HG02678 (cell line): Measurements from ENCODE around the gene NME3.

Experiments used
- ATAC-seq: cut with Tn5 transposase; IDR thresholded peaks from one replicate; pipeline ENCODE4 v1.9.1; 2021; ENCODE audit warnings: mild to moderate bottlenecking, moderate library complexity; ENCODE audit not compliant: unreplicated experiment

Gene NME3

GRCh38 chr16:1781758-1782407, 10.5 kb upstream of the NME3 start:
- ATAC-seq = peak; percentile 2

GRCh38 chr16:1781254-1781653, 9.9 kb upstream of the NME3 start:
- ATAC-seq = no peak

DNA sequence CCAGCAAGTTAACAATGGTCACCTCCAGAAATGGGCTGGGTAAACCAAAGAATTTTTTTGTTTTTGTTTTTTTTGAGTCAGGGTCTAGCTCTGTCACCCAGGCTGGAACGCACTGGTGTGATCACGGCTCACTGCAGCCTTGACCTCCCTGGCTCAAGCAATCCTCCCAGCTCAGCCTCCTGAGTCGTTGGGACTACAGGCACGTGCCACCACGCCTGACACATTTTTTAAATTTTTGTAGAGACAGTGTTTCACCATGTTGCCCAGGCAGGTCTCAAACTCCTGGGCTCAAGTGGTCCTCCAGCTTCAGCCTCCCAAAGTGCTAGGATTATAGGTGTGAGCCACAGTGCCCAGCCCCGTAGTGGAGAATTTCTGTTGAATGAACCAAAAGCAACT, 9.3 kb upstream of the NME3 start:
- no peak for ATAC-seq

GRCh38 chr16:1779741-1780676, 8.7 kb upstream of the NME3 start:
- no peak for ATAC-seq

- ATAC-seq = no peak
These were observed 7.9 kb upstream of the NME3 start for GRCh38 chr16:1779234-1779701.

- ATAC-seq = no peak
These were observed 7.1 kb upstream of the NME3 start for GRCh38 chr16:1778200-1779179.

DNA sequence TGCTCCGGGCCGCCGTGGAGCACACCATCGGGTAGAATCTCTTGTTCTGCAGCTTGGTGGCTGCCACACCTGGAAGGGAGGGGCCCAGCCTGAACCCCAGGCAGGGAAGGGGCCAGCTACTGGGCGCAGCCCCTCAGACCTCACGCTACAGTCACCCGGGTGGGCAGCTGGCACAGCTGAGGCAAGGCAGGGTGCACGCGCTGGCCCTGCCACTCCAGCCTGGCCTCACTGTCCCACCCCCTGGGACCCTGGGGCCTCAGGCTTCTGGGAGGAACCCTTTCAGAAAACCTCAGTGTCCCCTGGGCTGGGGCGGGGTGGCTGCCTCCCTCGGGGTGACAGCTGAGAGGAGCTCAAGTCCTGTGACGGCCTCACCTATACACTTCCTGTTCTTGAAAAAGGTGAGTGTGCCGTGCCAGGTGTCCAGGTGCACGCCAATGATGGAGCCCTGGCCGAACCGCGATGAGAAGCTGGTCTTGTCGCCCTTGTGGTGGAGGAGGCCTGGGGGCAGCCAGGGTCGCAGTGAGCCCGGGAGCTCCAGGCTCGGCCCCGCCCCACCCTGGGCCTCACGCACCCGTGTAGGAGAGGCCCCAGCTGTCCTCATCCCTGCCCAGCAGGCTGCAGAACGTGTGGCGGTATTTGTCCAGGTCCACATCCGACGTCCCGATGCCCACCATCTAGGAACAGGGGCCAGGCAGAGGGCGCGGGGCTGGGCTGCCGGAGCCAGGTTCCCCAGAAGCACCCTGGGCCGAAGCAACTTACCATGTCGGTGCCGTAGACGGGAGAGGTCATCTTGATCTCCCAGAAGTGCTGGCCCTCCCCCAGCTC, 6.2 kb upstream of the NME3 start:
- no peak for ATAC-seq

DNA sequence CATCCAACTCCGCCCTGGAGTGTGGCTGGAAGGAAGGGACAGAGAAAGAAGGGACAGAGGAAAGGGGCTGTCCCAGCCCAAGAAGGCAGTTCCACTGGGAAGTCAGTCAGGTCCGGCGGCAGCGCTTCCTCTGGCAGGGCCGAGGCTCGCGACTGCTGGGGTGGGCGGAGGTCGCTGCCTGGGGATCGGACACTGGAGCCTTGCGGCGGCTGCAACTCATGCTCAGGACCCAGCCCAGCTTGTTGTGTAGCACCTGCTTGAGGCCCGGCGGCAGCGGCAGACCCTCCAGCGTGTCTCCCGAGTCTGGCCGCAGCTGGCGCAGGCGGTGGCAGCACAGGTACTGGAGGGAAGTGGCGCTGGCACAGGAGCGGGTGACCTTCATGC, 5.6 kb upstream of the NME3 start:
- no peak for ATAC-seq

DNA sequence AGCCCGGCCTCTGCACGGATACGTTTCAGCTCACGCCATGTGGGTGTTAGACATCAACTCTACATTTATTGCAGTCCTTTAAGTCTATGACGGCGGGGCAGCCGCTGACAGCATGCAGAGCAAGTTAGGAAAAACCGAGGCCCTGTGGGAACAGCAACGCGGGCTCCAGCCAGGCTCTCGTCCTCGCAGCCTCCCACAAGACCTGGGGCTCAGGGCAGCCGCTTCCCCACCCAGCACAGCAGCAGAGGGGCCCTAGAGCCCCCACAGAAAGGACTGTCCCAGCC, 5.3 kb upstream of the NME3 start:
- ATAC-seq = no peak

GRCh38 chr16:1775846-1776671, 4.7 kb upstream of the NME3 start:
- no peak for ATAC-seq

DNA sequence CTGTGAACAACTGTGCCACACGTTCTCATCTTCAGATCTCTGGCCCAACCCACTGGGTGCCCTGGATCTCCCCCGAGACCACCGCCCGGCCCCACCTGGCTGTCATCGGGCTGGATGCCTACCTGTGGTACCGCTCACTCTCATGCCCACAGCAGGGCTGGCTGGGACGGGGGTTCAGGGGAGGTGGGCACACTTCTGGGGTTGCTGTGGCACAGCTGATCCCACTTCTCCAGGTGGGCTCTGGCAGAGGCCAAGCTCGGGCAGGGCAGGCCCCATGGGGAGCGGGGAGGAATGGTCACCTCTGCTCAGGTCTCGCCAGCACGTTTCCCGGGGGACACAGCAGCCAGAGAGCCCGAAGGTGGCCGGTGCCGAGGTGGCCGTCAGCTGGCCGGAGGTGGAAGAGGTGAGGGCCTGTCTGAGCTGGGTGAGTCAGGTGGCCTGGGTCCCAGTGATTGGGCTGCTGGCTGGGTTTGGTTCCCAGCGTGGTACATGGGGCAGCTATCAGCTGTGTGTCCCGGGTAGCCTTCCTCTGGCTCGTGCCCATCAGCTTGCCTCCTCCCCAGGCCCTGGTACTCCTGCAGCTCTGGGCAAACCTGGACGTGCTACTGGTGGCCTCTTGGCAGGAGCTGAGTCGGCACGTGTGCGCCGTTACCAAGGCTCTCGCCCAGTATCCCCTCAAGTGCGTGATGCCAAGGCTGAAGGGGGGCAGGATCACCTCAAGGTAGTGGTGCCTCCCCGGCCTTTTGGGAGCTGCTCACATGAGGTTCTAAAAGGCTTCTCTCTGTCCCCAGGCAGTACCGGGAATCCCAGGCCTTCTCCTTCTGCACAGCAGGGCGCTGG, 3.9 kb upstream of the NME3 start:
- ATAC-seq = no peak

DNA sequence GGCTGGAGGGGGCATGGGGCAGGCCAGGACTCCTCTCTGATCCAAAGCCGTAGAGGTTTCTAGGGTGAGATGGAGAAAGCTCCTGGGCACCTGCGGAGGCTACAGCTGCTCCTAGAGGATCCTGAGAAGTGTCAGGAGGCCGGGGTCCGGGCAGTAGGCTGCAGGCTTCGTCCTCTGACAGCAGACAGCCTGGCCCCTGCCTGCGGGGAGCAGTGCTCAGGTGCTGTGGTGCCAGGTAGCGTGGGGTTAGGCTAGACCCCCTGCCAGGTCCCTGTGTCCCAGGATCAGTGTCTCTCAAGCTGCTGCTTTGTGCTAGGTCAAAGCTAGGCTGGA, 3.1 kb upstream of the NME3 start:
- no peak for ATAC-seq

- ATAC-seq = no peak
These were observed 2.5 kb upstream of the NME3 start for GRCh38 chr16:1773703-1774447.

DNA sequence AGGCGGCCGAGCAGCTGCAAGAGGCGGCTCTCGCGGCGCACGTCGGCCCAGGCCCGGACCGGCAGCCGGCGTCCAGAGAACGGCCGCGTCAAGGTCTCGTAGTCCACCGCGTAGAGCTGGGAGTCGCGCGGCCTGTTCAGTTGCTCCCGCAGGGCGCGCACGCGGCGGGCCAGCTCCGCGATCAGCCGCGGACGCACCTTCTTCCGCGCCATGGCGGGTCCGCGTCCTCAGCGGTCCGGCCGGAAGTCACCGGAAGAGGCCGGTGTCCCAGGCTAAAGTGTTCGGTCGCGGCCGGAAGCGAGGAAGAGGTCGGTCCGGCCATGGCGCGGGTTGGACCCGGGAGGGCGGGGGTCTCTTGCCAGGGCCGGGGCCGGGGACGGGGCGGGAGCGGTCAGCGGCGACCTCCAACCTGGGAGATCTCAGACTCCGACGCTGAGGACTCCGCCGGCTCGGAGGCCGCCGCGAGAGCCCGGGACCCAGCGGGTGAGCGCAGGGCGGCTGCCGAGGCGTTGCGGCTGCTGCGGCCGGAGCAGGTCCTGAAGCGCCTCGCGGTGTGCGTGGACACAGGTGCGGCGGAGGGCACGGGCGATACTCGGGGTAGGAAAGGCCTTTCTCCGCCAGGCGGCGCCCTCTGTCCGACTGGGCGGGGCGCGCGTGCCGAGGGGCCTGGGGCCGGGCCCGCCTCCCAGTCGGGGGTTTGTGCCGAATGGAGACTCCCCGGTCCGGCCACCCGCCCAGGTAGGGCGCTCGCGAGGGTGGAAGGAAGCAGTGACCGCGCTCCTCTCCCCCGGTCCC, 1.8 kb upstream of the NME3 start, which contains the start of gene MRPS34:
Gene MRPS34 (minus strand): TSS at position 227 of the 795 bp plus-strand sequence. CDS start 15 bp downstream, at position 212.
- peak; percentile 56 for ATAC-seq

- ATAC-seq = peak; percentile 14
These were observed 1.1 kb upstream of the NME3 start, which contains the start of gene EME2 for GRCh38 chr16:1772362-1772907. EME2 (plus strand) TSS chr16:1772810; CDS start chr16:1773228, 418 bp downstream.

DNA sequence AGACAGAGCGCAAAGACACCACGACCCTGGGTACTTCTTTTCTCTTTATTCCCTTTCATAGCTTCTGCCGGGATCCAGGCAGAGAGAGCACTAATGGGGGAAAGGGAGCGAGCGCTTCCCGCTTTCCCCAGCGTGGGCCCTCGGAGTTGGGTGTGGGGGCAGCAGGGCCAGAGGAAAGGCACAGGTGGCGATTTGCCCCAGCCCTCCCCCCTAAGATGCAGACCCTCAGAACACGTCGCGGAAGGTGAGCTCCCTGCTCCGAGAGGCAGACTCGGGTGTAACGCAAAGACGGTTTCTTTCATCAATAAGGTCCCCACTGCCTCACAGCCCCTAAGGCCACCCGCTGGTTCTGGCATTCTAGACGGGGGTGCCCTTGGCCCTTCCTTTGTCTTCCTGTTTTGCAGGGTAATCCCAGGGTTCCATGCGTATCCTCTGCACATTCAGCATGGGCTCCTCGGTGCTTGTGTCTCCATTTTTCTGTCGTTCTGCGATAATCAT, 570 bp upstream of the NME3 start:
- no peak for ATAC-seq
